GM12872 (cell line): ENCODE data around the gene SF3B3.

Experiments used
- CTCF ChIP-seq: IDR thresholded peaks from 3 replicates; pipeline ENCODE4 v1.5.1; 2011; ENCODE audit warnings: low read depth, mild to moderate bottlenecking, low read length, moderate library complexity; ENCODE audit not compliant: insufficient read depth

Gene SF3B3

DNA sequence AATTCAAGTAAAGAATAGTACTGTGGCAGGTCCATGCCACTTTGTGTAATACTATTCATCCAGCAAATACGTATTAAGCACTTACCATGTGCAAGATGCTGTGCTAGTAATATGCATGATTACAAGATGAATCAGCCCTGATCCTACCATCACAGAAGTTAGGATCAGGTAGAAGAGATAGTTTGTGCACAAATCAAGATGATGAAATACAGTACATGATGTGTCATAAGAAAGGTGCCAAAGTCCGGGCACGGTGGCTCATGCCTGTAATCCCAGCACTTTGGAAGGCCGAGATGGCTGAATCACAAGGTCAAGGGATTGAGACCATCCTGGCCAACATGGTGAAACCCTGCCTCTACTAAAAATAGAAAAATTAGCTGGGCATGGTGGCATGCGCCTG, 11.2 kb upstream of the SF3B3 start:
- TF ChIP-seq CTCF = no peak

- TF ChIP-seq CTCF = no peak
These were observed 2.9 kb upstream of the SF3B3 start for GRCh38 chr16:70520612-70521297.

DNA sequence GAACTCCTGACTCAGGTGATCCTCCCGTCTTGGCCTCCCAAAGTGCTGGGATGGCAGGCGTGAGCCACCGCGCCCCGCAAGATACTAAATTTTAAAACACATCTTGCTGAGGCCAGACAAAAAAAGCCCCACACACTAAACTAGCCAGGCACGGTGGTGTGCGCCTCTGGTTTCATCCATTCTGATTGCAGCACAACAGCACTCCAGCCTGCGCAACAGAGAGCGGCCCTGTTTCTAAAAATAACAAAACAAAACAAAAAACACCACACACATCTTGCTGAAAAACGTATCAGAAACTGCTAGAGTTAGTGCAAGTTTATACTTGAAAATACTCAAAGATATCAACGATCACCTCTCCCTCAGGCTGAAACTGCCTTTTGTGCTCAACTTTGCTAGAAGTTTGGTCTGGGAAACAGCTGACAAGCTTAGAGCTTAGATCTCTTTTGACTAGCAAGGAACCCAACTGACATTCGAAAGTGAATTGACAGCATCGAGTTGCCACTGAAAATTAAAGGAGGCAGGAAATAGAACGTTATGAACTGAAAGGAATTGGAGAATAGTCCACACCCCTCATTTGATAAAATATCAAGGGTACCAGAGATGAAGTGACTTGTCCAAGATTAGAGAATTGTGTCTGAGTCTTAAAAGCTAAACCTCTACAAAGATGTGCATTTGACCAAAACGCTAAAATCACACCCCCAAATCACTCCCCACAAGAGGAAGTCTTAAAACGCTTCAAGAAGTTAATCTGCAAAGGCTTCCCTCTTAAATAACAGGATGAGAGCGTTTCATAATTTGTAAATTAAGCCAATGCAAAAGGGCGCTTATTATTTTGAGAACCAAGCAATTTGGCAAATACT, 1.2 kb upstream of the SF3B3 start:
- no peak for TF ChIP-seq CTCF

GRCh38 chr16:70523076-70523742, 407 bp upstream of the SF3B3 start, which contains the start of gene COG4:
Gene COG4 (minus strand): TSS chr16:70523554. CDS start chr16:70523543, 11 bp downstream.
- TF ChIP-seq CTCF = no peak

GRCh38 chr16:70526403-70526802, 2.8 kb downstream of the SF3B3 start:
- TF ChIP-seq CTCF = no peak

DNA sequence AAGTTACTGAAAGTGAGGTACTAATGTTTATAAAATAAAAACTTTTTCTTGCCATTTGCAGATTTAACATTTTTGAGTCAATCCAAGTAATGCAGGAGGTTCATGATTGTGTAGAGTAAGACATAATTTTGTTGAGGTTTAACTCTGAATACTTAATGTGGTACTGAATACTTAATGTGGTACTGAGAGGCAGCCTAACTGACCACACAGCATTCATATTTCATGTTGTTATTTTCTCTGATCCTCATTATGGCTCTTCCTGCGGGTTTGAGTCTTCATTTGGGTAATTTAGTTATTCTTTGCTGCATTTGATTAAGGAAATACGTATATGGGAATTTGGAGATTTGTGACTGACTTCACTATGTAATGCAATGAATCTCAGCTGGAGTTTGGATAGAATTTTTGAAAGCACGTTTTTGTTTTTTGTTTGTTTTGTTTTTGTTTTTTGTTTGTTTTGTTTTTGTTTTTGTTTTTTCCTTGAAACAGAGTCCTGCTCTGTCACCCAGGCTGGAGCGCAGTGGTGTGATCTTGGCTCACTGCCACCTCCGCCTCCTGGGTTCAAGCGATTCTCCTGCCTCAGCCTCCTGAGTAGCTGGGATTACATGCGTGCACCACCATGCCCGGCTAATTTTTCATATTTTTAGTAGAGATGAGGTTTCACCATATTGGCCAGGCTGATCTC, 3.8 kb downstream of the SF3B3 start:
- no peak for TF ChIP-seq CTCF
